GM21360 (cell line): ENCODE data around the gene SLC44A4.
"Not testable (repeated sequence)": the region's sequence is repeated elsewhere in the genome, so short reads cannot be mapped to it uniquely, and the experiment has no call there.

Source experiments
- ATAC-seq: cut with Tn5 transposase; IDR thresholded peaks from one replicate; pipeline ENCODE4 v1.9.1; 2021; ENCODE audit warnings: mild to moderate bottlenecking, moderate library complexity; ENCODE audit not compliant: unreplicated experiment

SLC44A4 gene

GRCh38 chr6:31878726-31879125 is at the start of gene SLC44A4:
Gene SLC44A4, minus strand, starts transcription at chr6:31878997. Its CDS starts 17 bp downstream, at chr6:31878980.
- ATAC-seq, result no peak

GRCh38 chr6:31928672-31928939 is 49.8 kb upstream of the SLC44A4 start:
- no peak for ATAC-seq

DNA sequence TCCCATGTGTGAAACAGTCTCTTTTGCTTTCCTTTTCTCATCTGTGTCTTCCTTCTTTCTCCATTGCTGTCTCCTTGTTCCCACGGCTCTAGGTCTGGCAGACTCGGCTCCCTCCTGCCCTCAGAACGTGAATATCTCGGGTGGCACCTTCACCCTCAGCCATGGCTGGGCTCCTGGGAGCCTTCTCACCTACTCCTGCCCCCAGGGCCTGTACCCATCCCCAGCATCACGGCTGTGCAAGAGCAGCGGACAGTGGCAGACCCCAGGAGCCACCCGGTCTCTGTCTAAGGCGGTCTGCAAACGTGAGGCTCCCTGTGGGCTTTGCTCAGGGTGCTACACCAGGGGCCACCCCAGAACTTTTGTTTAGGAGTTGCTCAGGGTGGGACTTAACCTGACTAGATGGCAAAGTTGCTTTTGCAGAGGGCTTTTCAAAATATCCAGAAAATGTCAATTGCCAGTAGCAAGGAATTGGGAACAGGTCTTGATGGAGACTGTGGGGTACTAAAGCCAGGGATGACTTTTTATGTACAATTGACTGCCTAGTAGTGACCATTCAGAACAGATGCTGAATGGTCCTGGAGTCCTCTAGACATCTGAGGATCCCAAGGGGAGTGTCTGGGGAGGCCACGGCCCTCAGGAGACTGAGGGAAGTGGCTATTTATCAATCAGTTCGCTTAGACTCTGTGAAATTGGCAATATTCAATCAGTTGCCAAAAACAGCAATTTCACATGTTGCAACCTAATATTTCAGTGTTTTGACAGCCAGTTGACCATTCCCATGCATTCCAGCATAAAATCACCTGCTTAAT is 49.3 kb upstream of the SLC44A4 start:
- no peak for ATAC-seq

GRCh38 chr6:31927242-31927862 is 48.6 kb upstream of the SLC44A4 start, which contains the start of gene C2:
Gene C2, plus strand, starts transcription at chr6:31927717. Its CDS starts 36 bp downstream, at chr6:31927753.
- no peak for ATAC-seq

DNA sequence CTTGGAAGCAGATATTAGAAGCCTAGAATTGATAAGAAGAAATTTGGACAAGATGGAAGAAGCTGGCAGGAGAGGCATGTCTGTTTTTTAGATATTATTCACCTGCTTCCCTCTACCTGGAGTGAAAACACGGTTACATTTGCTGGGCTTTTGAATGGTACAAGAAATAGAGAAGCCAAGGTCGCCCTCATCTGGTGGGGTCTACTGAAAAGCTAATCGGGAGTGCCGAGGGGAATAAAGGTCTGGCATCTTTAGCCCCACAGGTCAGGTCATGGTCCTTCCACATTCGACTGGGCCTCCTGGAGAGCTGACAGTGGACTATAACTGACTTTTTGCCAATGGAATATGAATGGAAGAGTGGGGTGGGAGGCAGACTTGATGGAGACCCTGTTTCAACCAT is 44.1 kb upstream of the SLC44A4 start:
- ATAC-seq, result no peak

DNA sequence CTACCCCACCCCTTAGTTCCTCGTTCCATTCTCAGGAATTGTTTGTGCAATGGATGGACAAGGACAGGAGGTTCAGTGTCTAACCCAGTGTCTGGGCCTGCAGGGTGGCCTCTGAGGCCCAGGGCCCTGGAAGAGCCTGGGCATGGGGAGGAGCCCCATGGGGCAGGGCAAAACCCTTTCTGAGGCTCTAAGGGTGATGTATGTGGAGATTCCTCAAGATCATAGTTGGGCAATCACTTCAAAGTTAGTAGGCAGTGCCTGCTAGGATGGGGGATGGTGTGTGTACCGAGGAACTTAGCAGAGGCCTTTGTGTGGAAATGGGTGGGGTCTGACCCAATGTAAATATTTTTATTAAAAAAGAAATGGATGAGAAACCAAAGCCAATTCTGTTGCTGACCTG is 42.0 kb upstream of the SLC44A4 start:
- ATAC-seq, result no peak

- ATAC-seq, result no peak
Measured at GRCh38 chr6:31919624-31920303, 41.0 kb upstream of the SLC44A4 start.

DNA sequence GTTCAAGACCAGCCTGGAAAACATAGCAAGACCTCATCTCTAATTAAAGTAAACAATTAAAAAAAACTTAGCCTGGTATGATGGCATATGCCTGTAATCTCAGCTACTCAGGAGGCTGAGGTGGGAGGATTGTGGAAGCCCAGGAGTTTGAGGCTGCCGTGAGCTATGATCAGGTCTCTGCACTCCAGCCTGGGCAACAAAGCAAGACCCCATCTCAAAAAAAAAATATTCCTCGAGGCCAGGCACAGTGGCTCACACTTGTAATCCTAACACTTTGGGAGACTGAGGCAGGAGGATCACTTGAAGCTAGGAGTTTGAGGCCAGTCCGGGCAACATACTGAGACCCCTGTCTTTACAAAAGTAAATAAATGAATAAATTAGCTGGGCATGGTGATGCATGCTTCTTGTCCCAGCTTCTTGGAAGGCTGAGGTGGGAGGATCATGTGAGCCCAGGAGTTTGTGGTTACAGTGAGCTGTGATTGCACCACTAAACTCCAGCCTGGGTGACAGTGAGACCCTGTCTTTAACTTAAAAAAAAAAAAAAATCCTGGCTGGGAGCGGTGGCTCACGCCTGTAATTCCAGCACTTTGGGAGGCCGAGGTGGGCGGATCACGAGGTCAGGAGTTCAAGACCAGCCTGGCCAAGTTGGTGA is 39.4 kb upstream of the SLC44A4 start:
- no peak for ATAC-seq

DNA sequence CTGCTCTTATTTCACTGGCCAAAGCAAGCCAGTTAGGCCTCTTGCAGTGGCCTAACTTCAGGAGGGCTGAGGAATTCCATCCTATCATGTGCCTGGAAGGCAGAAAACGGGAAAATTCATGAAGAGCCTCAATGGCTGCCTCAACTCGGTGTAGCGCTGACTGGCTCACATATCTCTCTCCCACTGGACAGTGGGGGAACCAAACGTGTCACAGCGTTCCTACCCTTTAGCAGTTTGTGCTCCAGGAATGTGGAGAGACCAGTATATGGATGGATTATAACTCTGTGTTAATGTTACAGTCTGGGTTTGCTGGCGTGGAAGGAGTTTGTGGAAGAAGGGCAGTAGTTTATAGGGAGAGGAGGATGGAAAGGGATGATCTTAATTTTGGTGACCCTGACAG is 37.0 kb upstream of the SLC44A4 start:
- no peak for ATAC-seq

- no peak for ATAC-seq
Measured at GRCh38 chr6:31915351-31915750, 36.6 kb upstream of the SLC44A4 start.

- ATAC-seq, result no peak
Measured at GRCh38 chr6:31911826-31912585, 33.2 kb upstream of the SLC44A4 start.

GRCh38 chr6:31909298-31909697 is 30.5 kb upstream of the SLC44A4 start:
- ATAC-seq, result not testable (repeated sequence)

DNA sequence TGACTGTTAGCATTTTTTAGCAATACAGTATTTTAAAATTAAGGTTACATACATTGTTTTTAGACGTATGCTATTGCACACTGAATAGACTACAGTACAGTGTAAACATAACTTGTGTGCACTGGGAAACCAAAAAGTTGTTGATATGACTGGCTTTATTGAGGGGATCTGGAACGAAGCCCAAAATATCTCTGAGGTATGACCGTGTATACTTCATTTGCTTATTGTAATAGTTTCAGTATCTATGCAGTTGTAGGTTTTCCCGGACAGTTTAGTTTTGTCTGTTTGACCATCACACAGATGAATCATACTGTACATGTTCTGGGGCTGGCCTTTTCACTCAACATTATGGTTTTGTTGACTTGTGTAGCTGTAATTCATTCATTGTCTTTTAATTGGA is 30.0 kb upstream of the SLC44A4 start:
- peak; percentile 81 for ATAC-seq

GRCh38 chr6:31908255-31908654 is 29.5 kb upstream of the SLC44A4 start:
- ATAC-seq, result not testable (repeated sequence)

DNA sequence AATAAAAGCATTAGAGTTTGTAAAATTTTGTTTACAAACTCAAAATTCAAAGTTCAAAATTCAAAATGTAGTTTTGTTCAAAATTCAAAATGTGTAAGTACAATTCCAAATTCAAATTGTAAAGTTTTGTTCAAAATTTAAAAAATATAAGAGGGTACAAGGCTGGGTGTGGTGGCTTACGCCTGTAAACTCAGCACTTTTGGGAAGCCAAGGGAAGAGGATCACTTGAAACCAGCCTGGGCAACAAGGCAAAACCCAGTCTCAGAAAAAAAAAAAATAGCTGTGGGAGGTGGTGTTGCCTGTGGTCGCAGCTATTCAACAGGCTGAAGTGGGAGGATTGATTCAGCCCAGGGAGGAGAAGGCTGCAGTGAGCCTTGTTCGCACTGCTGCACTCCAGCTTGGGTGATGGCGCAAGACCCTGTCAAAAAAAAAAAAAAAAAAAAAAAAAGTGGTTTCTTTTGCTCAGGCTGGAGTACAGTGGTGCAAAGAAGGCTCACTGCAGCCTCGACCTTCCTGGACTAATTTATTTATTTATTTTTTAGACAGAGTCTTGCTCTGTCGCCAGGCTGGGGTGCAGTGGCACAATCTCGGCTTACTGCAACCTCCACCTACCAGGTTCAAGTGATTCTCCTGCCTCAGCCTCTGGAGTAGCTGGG is 28.5 kb upstream of the SLC44A4 start:
- no peak for ATAC-seq

DNA sequence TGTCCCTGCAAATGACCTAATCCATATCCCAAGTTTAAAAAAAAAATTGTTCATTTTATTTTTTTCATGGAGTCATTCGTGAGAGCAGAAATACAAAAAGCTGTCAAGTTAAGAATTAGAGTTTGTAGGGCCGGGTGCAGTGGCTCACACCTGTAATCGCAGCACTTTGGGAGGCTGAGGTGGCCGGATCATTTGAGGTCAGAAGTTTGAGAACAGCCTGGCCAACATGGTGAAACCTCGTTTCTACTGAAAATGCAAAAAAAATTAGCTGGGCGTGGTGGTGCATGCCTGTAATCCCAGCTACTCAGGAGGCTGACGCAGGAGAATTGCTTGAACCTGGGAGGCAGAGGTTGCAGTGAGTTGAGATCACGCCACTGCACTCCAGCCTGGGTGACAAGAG is 27.9 kb upstream of the SLC44A4 start:
- ATAC-seq, result not testable (repeated sequence)

DNA sequence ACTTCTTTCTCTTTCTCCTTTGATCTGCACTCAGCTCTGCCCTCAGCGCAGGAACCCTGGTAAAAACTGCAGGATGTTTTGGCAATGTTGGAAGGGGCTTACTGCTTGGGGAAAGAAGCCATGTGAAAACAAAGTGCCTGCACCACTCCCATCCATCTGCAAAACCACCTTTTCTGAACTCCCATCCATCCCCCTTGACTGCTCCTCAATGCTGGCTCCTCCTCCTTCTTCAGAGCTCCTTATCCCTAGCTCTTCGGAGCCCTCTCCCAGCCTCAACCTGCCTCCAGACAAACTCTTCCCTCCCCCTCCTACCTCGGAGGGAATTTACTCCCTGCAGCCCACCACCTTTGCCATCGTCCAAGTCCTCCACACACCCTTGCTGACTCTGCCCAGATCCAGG is 27.3 kb upstream of the SLC44A4 start:
- ATAC-seq, result no peak

DNA sequence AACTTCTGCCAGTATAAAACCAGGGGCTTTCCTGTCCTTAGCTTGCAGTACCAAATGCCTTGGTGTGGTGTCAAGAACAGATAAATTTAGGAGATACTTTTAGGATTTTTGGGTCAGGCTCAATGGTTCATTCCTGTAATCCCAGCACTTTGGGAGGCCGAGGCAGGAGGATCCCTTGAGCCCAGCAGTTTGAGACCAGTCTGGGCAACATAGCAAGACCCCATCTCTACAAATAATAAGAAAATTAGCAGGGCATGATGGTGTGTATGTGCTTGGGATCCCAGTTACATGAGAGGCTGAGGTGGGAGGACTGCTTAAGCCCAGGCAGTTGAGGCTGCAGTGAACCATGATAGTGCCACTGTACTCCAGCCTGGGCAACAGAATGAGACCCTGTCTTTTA is 26.2 kb upstream of the SLC44A4 start:
- no peak for ATAC-seq

GRCh38 chr6:31903957-31904356 is 25.2 kb upstream of the SLC44A4 start:
- no peak for ATAC-seq

GRCh38 chr6:31901953-31902643 is 23.3 kb upstream of the SLC44A4 start, which contains the start of gene ZBTB12:
Gene ZBTB12, minus strand, starts transcription at chr6:31902086. Its CDS starts 781 bp downstream, at chr6:31901305.
- peak; percentile 44 for ATAC-seq
